Measurements from ENCODE around the gene FGFBP2.

DNA sequence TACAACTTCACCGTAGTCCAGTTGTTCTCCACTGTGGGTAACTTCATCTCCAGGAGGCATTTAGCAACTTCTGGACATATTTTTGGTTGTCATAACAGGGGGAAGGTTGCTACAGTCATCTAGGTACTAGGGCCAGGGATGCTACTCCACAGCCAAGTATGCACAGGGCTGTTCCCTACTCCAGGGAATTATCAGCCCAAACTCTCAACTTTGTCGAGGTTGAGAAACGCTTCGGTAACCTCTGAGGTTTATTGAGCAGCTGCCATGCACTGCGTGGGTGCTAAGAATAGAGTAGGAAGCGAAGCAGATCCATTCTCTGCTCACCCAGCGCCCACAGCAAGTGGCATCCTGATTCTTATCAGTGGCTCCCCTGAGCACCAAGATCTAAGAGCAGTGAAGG, 32.7 kb downstream of the FGFBP2 start:
- TF ChIP-seq EP300 (IDR thresholded peaks at IDR 0.05) (no peak), POLR2A (IDR thresholded peaks at IDR 0.05) (no peak)
- TF ChIP-seq, protein P1, sequence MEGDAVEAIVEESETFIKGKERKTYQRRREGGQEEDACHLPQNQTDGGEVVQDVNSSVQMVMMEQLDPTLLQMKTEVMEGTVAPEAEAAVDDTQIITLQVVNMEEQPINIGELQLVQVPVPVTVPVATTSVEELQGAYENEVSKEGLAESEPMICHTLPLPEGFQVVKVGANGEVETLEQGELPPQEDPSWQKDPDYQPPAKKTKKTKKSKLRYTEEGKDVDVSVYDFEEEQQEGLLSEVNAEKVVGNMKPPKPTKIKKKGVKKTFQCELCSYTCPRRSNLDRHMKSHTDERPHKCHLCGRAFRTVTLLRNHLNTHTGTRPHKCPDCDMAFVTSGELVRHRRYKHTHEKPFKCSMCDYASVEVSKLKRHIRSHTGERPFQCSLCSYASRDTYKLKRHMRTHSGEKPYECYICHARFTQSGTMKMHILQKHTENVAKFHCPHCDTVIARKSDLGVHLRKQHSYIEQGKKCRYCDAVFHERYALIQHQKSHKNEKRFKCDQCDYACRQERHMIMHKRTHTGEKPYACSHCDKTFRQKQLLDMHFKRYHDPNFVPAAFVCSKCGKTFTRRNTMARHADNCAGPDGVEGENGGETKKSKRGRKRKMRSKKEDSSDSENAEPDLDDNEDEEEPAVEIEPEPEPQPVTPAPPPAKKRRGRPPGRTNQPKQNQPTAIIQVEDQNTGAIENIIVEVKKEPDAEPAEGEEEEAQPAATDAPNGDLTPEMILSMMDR (IDR thresholded peaks at IDR 0.05), result no peak
